Kidney (tissue), 14 donors: Measurements from ENCODE around the gene ADCY2. TPM values are rescaled to one million over a fixed set of nuclear protein-coding genes. Genes with fewer than 3 reads are reported as not detected.

Experiments used
- DNase-seq, 5 donors: peaks; one replicate each; pipeline ENCODE4 v3.0.0-alpha.2; 2013 to 2020
- FAIRE-seq: peaks from 2 replicates; lab custom pipeline; 2012; peaks lifted over from hg19 to GRCh38; lab: Jason Lieb, UNC
- H3K27ac ChIP-seq, 2 donors: one replicate each; pipeline ENCODE4 v1.7.0; 2013; ENCODE audit warnings: low read depth in 2 of 2, low read length in 2 of 2, inconsistent platforms in 1 of 2
- H3K27me3 ChIP-seq: one replicate; pipeline ENCODE4 v1.7.1; 2013; ENCODE audit warnings: low read length, inconsistent platforms; ENCODE audit not compliant: control insufficient read depth, insufficient read depth
- H3K36me3 ChIP-seq, 3 donors: one replicate each; pipeline versions ENCODE4 v1.7.0 to v1.7.1; 2013; ENCODE audit warnings: low read length in 3 of 3, control low read depth in 1 of 3, inconsistent platforms in 1 of 3; ENCODE audit not compliant: insufficient read depth in 3 of 3, control insufficient read depth in 2 of 3
- H3K4me1 ChIP-seq, 3 donors: one replicate each; pipeline versions ENCODE4 v1.7.0 to v1.7.1; 2013; ENCODE audit warnings: low read length in 3 of 3, inconsistent platforms in 1 of 3, low read depth in 1 of 3; ENCODE audit not compliant: control insufficient read depth in 2 of 3, insufficient read depth in 2 of 3
- H3K4me3 ChIP-seq, 3 donors: one replicate each; pipeline versions ENCODE4 v1.7.0 to v1.8.1; 2013; ENCODE audit warnings: low read length in 3 of 3, control low read depth in 1 of 3, inconsistent platforms in 1 of 3
- H3K9ac ChIP-seq, 3 donors: one replicate each; pipeline versions ENCODE4 v1.7.0 to v1.7.1; 2013; ENCODE audit warnings: low read length in 3 of 3, control low read depth in 1 of 3, inconsistent platforms in 1 of 3
- H3K9me3 ChIP-seq, 3 donors: one replicate each; pipeline versions ENCODE4 v1.7.0 to v1.7.1; 2013; ENCODE audit warnings: low read length in 3 of 3, control low read depth in 1 of 3, inconsistent platforms in 1 of 3; ENCODE audit not compliant: control insufficient read depth in 2 of 3, insufficient read depth in 1 of 3
- CTCF ChIP-seq: IDR thresholded peaks from 3 replicates; pipeline ENCODE4 v1.5.1; 2012; ENCODE audit warnings: mild to moderate bottlenecking, moderate library complexity, borderline replicate concordance; ENCODE audit not compliant: insufficient read depth; ENCODE audit errors: extremely low read depth
- intact Hi-C: fragments of 100-400 bp; cut with DNase I; formaldehyde crosslinking; loops from one replicate; pipeline ENCODE4 v1.11.1; 2022
- polyA plus RNA-seq: library from polyadenylated mRNA; stranded (reverse); fragments of 350-450 nt; fragmentation: Illumina TruSeq; extraction: RNeasy Lipid Tissue Mini Kit (QIAGEN cat#74804); gene quantifications from one replicate; pipeline ENCODE4 v1.2.3, GENCODE V29; 2014; ENCODE audit warnings: low read depth, low replicate concordance; ENCODE audit not compliant: insufficient read depth
- total RNA-seq: library from RNA; stranded (reverse); fragmentation: NEBNext Ultra II Directional; extraction: Animal tissue kit (Norgen Biotek cat#: 25700); gene quantifications from one replicate; pipeline ENCODE4 v1.2.1, GENCODE V29; 2021
- donor health status: control.
- donor health status: control.
- donor health status: control.
- donor health status: control.
- donor health status: control.
- donor health status: DM: yes; HTN: yes; CAD: no.
- donor health status: Normal renal cell carcinoma (clear cell type).

ADCY2 gene
- total and polyA plus RNA-seq, 2 donors from 2014 or later: 0.17 to 2.2 TPM

GRCh38 chr5:7494481-7495130 is 98.7 kb downstream of the ADCY2 start:
- DNase-seq (peak in 4 of 5 donors; percentile 56 to 81 (median 72)), FAIRE-seq (no peak)
- TF ChIP-seq CTCF: no peak
- no peaks in the 10 kb centered on the region for H3K27me3 ChIP-seq
- H3K27ac ChIP-seq: no peak overlapping the region
- no peaks in the 10 kb centered on the region for H3K9me3 ChIP-seq
- no peak overlapping the region for H3K9ac ChIP-seq
- H3K4me3 ChIP-seq: no peak overlapping the region
- H3K36me3 ChIP-seq: no peaks in the 10 kb centered on the region
- intact Hi-C loops: no loop called here
- H3K4me1 ChIP-seq: no peaks in the 10 kb centered on the region

GRCh38 chr5:7495131-7495517 is 99.2 kb downstream of the ADCY2 start:
- no peak for TF ChIP-seq CTCF
- FAIRE-seq (no peak), DNase-seq (peak in 1 of 5 donors; percentile 8)
- H3K9ac ChIP-seq: no peak overlapping the region
- H3K4me1 ChIP-seq: no peaks in the 10 kb centered on the region
- H3K27me3 ChIP-seq: no peaks in the 10 kb centered on the region
- no peak overlapping the region for H3K4me3 ChIP-seq
- intact Hi-C loops: no loop called here
- no peaks in the 10 kb centered on the region for H3K9me3 ChIP-seq
- H3K36me3 ChIP-seq: no peaks in the 10 kb centered on the region
- H3K27ac ChIP-seq: no peak overlapping the region

- Histone ChIP-seq H3K9me3 (no peaks in the 10 kb centered on the region), H3K27me3 (no peaks in the 10 kb centered on the region), H3K9ac (no peak overlapping the region), H3K4me3 (no peak overlapping the region), H3K27ac (no peak overlapping the region), H3K4me1 (no peaks in the 10 kb centered on the region), H3K36me3 (no peaks in the 10 kb centered on the region)
- no peak for FAIRE-seq
- intact Hi-C loops: no loop called here
- no peak for TF ChIP-seq CTCF
- DNase-seq: peak in 3 of 5 donors; percentile 30 to 80 (median 73)
These were observed 104.3 kb downstream of the ADCY2 start for GRCh38 chr5:7500256-7500655.
